MM.1S (cell line): ENCODE measurements around the gene TIMM17A.
"Not testable (repeated sequence)": the region's sequence is repeated elsewhere in the genome, so short reads cannot be mapped to it uniquely, and the experiment has no call there.

Experiments used
- DNase-seq: peaks from one replicate; pipeline ENCODE4 v3.0.0-alpha.2; 2015
- H2AFZ ChIP-seq: fragments of 300-600 bp; sonication (generic); 2 replicates; pipeline ENCODE4 v1.6.0; 2016; ENCODE audit warnings: antibody characterized with exemption, low read length
- H3F3A ChIP-seq: fragments of 300-600 bp; sonication (generic); 2 replicates; pipeline ENCODE4 v1.6.1; 2016; ENCODE audit warnings: mild to moderate bottlenecking, antibody characterized with exemption, low read length, moderate library complexity, mixed read lengths; ENCODE audit not compliant: insufficient read depth
- H3K27ac ChIP-seq: fragments of 300-600 bp; sonication (generic); 2 replicates; pipeline ENCODE4 v1.5.1; 2016; ENCODE audit warnings: mild to moderate bottlenecking, low read length
- H3K27me3 ChIP-seq: fragments of 300-600 bp; sonication (generic); replicated peaks from 2 replicates; pipeline ENCODE4 v1.6.0; 2016; ENCODE audit warnings: low read length; ENCODE audit not compliant: insufficient read depth
- H3K36me3 ChIP-seq: fragments of 300-600 bp; sonication (generic); replicated peaks from 2 replicates; pipeline ENCODE4 v1.6.1; 2016; ENCODE audit warnings: mild to moderate bottlenecking, low read length, mixed read lengths; ENCODE audit not compliant: insufficient read depth
- H3K4me1 ChIP-seq: fragments of 300-600 bp; sonication (generic); 2 replicates; pipeline ENCODE4 v1.6.1; 2016; ENCODE audit warnings: low read length, mixed read lengths
- H3K4me2 ChIP-seq: fragments of 300-600 bp; sonication (generic); 2 replicates; pipeline ENCODE4 v1.6.0; 2016; ENCODE audit warnings: low read depth, low read length
- H3K4me3 ChIP-seq: fragments of 300-600 bp; sonication (generic); 2 replicates; pipeline ENCODE4 v1.5.1; 2016; ENCODE audit warnings: low read length, mixed read lengths
- H3K79me2 ChIP-seq: fragments of 300-600 bp; sonication (generic); 2 replicates; pipeline ENCODE4 v1.6.1; 2016; ENCODE audit warnings: mixed run types, low read length, mixed read lengths
- H3K9ac ChIP-seq: fragments of 300-600 bp; sonication (generic); 2 replicates; pipeline ENCODE4 v1.6.1; 2016; ENCODE audit warnings: low read length, mixed read lengths
- H3K9me2 ChIP-seq: fragments of 300-600 bp; sonication (generic); replicated peaks from 2 replicates; pipeline ENCODE4 v1.6.1; 2016; ENCODE audit warnings: mild to moderate bottlenecking, low read length, mixed read lengths; ENCODE audit not compliant: insufficient read depth
- H3K9me3 ChIP-seq: fragments of 300-600 bp; sonication (generic); replicated peaks from 2 replicates; pipeline ENCODE4 v1.6.1; 2016; ENCODE audit warnings: mild to moderate bottlenecking, low read length, mixed read lengths; ENCODE audit not compliant: insufficient read depth
- H4K20me1 ChIP-seq: fragments of 300-600 bp; sonication (generic); 2 replicates; pipeline ENCODE4 v1.6.1; 2016; ENCODE audit warnings: mild to moderate bottlenecking, low read length, moderate library complexity, mixed read lengths; ENCODE audit not compliant: insufficient read depth
- CTCF ChIP-seq: fragments of 300-600 bp; sonication (generic); IDR thresholded peaks from 2 replicates; pipeline ENCODE4 v1.5.1; 2016; ENCODE audit warnings: antibody characterized with exemption, low read length, mixed read lengths
- EZH2 ChIP-seq: fragments of 300-600 bp; sonication (generic); optimal IDR thresholded peaks from 2 replicates; pipeline ENCODE3; 2017; ENCODE audit warnings: low read depth, mild to moderate bottlenecking, antibody characterized with exemption, low read length, mixed read lengths
- EZH2phosphoT487 ChIP-seq: fragments of 300-600 bp; sonication (generic); IDR thresholded peaks from 2 replicates; pipeline ENCODE4 v1.6.1; 2018; ENCODE audit warnings: antibody characterized with exemption, low read length

The TIMM17A gene

GRCh38 chr1:202018468-202019234 is 63.3 kb downstream of the TIMM17A start:
- Histone ChIP-seq H3K79me2 (no peaks in the 10 kb centered on the region), H3K9ac (no peak overlapping the region), H3K27ac (no peak overlapping the region), H3K36me3 (no peaks in the 10 kb centered on the region), H3K9me3 (no peaks in the 10 kb centered on the region), H2AFZ (no peak overlapping the region), H3K9me2 (no peaks in the 10 kb centered on the region), H4K20me1 (no peaks in the 10 kb centered on the region), H3K4me3 (no peak overlapping the region), H3K4me2 (no peak overlapping the region), H3K4me1 (no peaks in the 10 kb centered on the region), H3F3A (no peaks in the 10 kb centered on the region), H3K27me3 (no peaks in the 10 kb centered on the region)
- TF ChIP-seq EZH2 (no peak), EZH2phosphoT487 (no peak), CTCF (no peak)
- no peak for DNase-seq

GRCh38 chr1:202019235-202019558 is 63.9 kb downstream of the TIMM17A start:
- DNase-seq, H3K79me2 ChIP-seq, H4K20me1 ChIP-seq, H3K4me1 ChIP-seq, H3K4me2 ChIP-seq, H3K9me2 ChIP-seq, H3K27me3 ChIP-seq, H3K9me3 ChIP-seq, H3F3A ChIP-seq, H3K27ac ChIP-seq, H3K36me3 ChIP-seq, H3K9ac ChIP-seq, H3K4me3 ChIP-seq, H2AFZ ChIP-seq: not testable (repeated sequence)
